GM21381 (cell line): ENCODE data around the gene ERH.
"Not testable (repeated sequence)": the region's sequence is repeated elsewhere in the genome, so short reads cannot be mapped to it uniquely, and the experiment has no call there.

Experiments
- ATAC-seq: cut with Tn5 transposase; IDR thresholded peaks from one replicate; pipeline ENCODE4 v1.9.1; 2021; ENCODE audit warnings: mild to moderate bottlenecking, moderate library complexity; ENCODE audit not compliant: unreplicated experiment

The ERH gene

GRCh38 chr14:69398053-69398817, at the start of gene ERH, which contains the start of gene SLC39A9:
Gene ERH, minus strand, starts transcription at chr14:69398299. Its CDS starts 66 bp downstream, at chr14:69398233.
Gene SLC39A9, plus strand, starts transcription at chr14:69398692. Its CDS starts 678 bp downstream, at chr14:69399370.
- ATAC-seq: peak; percentile 84

GRCh38 chr14:69443296-69443805, 45.3 kb upstream of the ERH start:
- ATAC-seq: no peak

- no peak for ATAC-seq
Measured at GRCh38 chr14:69441948-69442347, 43.8 kb upstream of the ERH start.

- ATAC-seq: no peak
Measured at GRCh38 chr14:69439521-69440270, 41.6 kb upstream of the ERH start.

GRCh38 chr14:69432364-69432763, 34.3 kb upstream of the ERH start:
- no peak for ATAC-seq

- no peak for ATAC-seq
Measured at GRCh38 chr14:69430306-69430939, 32.3 kb upstream of the ERH start.

- ATAC-seq: no peak
Measured at GRCh38 chr14:69429643-69430042, 31.5 kb upstream of the ERH start.

GRCh38 chr14:69428289-69428998, 30.3 kb upstream of the ERH start:
- ATAC-seq: no peak

GRCh38 chr14:69427596-69427995, 29.5 kb upstream of the ERH start:
- ATAC-seq: no peak

GRCh38 chr14:69424149-69424923, 26.2 kb upstream of the ERH start:
- ATAC-seq: no peak

- no peak for ATAC-seq
Measured at GRCh38 chr14:69423279-69423678, 25.2 kb upstream of the ERH start.

- ATAC-seq: not testable (repeated sequence)
Measured at GRCh38 chr14:69416087-69416486, 18.0 kb upstream of the ERH start.

GRCh38 chr14:69413483-69413882, 15.4 kb upstream of the ERH start:
- ATAC-seq: no peak

GRCh38 chr14:69408331-69408960, 10.3 kb upstream of the ERH start:
- no peak for ATAC-seq

- ATAC-seq: no peak
Measured at GRCh38 chr14:69405762-69406161, 7.7 kb upstream of the ERH start.

- no peak for ATAC-seq
Measured at GRCh38 chr14:69404883-69405282, 6.8 kb upstream of the ERH start.

- ATAC-seq: no peak
Measured at GRCh38 chr14:69404478-69404877, 6.4 kb upstream of the ERH start.

- no peak for ATAC-seq
Measured at GRCh38 chr14:69401841-69402240, 3.7 kb upstream of the ERH start.

GRCh38 chr14:69400154-69400553, 2.1 kb upstream of the ERH start:
- ATAC-seq: no peak

GRCh38 chr14:69399750-69400149, 1.7 kb upstream of the ERH start:
- ATAC-seq: no peak
